NCI-H187 (cell line): ENCODE data around the gene NDC80.
"Not testable (repeated sequence)": the region's sequence is repeated elsewhere in the genome, so short reads cannot be mapped to it uniquely, and the experiment has no call there.

Source experiments
- DNase-seq, 2 experiments: peaks; one replicate each; lab custom pipeline; 2025; lab: John Stamatoyannopoulos, UW

The NDC80 gene

DNA sequence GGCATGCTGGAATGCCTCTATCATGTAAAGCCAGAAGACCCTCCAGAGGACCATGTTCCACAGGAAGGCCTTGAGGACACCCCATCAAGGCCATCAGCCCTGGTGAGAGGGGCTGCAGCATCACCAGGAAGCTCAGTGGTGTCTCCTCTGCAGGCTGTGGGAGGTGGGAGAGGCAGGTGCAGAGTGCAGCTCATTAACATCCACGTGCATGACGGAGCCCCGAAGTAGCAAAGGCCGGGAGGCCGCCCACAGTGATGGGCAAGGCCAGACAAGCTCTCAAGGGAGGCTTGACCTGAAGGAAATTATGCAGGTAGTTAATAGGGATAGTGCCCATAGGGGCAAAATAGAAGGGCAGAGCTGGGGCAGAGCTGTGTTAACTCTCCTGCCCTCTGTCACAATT is 53.9 kb downstream of the NDC80 start:
- no peak for DNase-seq

DNA sequence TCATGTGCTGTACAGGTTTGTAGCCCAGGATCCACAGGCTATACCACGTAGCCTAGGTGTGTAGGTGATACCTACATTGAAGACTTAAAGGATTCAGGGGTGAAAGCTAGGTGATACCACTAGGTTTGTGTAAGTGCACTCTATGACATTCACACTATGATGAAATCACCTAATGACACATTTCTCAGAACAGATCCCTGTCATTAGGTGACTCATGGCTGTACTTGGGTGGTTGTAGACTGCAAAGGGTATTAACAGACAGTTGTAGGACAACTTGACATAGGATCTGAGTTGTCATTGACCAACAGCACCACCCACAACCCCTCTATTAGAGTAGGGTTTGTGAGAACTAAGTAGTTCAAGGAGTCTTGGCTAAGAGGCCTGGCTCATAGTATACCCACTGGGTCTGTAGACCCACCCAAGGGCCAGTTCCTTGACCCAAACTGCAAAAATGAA is 56.5 kb downstream of the NDC80 start:
- DNase-seq, result no peak

GRCh38 chr18:2629003-2629402 is 57.6 kb downstream of the NDC80 start:
- no peak for DNase-seq

GRCh38 chr18:2635586-2635985 is 64.2 kb downstream of the NDC80 start:
- DNase-seq, result no peak

GRCh38 chr18:2636126-2636631 is 64.8 kb downstream of the NDC80 start:
- no peak for DNase-seq

GRCh38 chr18:2641638-2642037 is 70.3 kb downstream of the NDC80 start:
- no peak for DNase-seq

DNA sequence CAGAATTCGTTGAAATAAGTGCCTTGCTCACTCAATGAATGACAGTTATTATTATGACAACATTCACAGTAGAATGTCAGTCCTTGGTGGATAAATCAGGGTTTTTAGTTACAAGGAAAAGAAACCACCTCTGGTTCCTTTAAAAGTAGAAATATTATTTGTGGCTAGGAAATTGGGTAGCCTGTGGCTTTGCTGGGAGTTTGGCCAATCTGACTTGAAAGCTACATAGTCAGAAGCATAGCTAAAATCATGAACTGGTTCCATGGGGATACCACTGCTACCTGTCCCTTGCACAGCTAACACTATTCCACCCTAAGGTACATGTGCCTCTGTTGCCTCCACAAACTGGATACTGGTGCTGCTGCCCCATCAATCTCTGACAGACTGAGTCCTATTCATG is 71.4 kb downstream of the NDC80 start:
- no peak for DNase-seq

DNA sequence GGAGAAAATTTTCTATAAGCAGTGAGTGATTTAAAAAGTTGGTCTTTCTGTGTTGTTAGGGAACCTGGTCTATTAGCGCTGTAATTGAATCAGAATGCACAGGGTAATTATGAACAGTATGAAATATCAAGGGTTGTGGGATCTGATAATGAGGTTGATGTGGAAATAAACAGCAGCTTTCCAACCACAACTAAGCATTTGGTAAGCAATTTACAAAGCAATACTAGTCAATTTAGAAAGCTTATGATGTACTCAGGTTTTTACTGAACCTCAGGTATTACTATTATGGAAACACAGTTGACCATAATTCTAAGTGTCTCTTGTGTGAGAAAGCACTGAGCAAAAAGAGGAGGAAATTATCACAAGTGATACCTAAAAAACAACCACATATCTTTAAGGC is 73.2 kb downstream of the NDC80 start:
- DNase-seq, result no peak

- no peak for DNase-seq
These were observed 80.6 kb downstream of the NDC80 start for GRCh38 chr18:2651981-2652380.

DNA sequence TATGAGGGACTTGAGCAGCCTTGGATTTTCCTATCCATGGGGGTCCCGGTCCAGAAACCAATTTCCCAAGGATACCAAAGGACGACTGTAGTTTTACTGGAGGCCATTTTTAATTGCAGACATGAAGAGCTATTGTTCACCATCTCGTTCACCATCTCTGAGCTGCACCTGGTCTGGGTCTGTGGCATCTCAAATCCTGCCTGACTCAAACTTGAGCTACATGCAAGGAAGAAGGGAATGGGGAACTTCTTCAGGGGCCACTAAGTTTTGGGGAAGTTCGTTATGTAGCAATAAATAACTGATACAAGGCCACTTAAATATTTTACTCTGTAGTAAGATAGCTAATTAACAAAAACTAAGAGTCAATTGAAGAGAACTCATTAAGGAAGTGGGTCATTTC is 82.1 kb downstream of the NDC80 start:
- no peak for DNase-seq

DNA sequence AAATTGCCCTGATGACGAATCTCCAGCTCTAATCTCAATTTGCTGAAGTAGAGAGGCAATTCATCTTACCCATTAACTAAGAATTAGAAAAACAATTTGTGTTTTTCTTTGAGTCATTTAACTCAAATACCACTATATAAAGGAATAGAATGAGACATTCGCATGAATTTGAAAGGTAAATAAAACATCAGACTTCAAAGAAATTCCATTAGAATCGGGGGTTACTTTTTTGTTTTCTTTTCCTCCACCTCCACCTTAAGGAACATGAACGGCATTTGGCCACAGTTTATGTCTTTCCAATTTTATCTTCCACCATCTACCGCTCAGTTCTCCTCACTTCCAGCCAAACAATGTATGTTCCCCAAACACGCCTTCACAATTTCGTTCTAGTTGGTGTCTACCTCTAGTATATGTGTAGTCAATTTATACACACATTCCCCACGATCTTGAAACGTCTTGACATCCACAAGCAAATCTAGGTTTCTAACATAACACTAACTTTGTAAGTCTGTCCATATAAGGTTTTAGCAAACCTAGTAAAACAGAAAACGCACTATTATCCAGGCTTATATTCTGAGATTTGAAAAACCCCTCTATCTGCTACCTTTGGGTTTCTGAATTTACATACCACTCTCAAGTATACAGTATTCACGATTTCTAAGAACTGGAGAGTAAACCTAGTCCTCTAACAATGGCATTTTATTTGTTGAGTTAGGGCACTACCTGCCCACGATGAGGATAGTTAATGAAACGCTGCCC is 83.0 kb downstream of the NDC80 start:
- DNase-seq, result no peak

GRCh38 chr18:2654928-2655177 is 83.5 kb downstream of the NDC80 start:
- DNase-seq, result no peak

DNA sequence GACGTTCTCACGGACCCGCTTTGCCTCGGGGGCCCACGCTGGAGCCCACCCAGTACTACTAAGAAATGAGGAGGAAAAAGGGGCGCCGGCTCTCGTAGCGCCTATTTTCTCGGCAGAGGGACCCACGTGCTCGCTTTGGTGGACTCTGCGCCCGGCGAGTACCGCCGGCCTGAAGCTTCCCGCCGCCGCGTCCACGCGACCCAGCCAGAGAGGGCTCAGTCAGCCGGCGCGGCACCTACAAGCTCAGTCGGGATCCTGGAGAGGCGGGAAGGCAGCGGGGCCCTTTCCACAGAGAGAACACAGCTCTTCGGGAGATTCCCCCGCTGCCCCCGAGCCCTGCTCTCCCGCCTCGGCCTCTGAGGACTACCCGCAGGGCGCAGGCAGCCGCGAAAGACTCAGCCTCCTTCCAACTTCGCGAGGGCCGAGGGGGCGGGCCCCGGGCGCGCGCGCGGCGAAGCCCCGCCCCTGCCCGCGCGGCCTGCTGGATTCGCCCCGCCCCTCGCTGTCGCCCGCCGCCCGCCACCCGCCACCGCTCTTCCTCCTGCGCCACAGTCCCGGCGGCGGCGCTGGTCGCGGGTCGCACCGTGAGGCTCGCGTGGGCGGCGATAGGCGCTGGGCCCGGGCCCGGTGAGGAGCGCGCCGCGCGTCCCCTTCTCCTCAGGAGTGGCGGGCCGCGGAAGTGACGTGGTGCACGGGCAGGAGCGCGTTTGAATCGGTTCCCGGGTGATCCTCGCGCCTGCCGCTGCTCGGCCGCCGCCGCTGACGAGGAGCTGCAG is 84.0 kb downstream of the NDC80 start, which contains the start of gene SMCHD1:
Gene SMCHD1, plus strand, starts transcription at position 549 of the 776 bp plus-strand sequence. CDS start 350 bp downstream, outside the sequence.
- DNase-seq, result peak; percentile 31 to 58

DNA sequence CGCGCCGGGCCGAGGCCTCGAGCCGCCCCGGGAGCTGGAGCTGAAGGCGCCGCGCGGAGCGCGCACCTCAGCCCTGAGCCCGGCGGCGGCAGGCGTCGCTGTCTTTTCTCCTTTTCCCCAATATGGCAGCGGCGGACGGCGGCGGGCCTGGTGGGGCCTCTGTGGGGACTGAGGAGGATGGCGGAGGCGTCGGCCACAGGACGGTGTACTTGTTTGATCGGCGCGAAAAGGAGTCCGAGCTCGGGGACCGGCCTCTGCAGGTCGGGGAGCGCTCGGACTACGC is 84.5 kb downstream of the NDC80 start:
- DNase-seq, result no peak

DNA sequence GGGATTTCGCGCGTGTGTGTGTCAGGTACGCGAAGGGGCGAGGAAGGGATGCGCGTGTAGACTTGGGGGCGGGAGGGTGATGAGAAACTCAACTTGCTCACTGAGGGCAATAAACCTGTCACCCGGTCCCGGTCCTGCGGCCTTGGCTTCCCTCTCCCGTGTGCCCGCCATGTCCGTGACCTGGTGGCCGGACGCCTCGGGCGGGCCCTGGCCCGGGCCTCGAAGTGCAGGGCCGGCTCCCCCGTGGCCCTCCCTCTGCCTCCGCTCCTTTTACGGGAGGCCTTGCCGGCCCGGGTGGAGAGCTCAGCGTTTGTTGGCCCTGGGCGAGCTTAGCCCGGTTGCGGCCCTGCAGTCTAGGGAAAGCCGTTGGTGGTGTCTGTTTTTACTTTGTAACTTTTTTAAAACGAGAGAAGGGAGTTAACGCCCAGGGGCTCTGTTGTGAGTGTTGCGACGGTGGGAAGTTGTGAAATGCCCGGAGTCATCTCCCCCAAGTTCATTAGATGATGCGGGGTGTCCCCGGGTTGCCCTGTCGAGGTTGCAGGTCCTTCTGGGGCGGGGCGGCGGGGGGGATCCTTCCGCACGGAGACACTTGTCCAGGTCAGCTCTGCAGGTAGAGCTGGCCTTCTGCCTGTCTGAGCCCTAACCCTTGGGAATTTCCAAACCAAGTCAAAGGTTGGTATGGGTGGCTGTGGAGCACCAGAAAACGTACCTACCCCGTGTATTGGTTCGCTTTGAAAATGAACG is 85.1 kb downstream of the NDC80 start:
- no peak for DNase-seq

DNA sequence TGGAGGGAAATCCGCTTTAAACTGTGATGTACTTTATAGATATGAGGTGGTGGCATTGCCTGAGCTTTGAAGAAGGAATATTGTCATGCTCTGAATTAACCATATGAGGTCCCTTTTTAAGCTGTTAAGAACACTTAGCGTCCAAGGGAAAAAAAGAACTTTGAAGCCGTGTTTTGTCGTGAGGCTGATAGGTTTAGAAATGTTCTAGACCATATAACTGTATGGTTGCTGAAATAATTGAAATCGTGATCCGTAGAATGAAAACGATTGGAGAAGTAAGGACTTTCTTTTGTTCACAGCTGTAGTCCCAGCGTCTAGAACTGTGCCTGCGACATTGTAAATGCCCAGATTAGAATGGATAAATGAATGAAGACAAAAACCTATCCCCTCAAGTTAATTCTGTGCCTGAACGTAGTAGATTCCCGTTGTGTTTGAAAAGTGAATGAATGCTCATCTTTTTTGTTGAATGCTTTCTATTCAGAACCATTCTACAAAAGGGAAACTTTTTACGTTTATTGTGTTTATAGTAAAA is 85.7 kb downstream of the NDC80 start:
- DNase-seq, result no peak

DNA sequence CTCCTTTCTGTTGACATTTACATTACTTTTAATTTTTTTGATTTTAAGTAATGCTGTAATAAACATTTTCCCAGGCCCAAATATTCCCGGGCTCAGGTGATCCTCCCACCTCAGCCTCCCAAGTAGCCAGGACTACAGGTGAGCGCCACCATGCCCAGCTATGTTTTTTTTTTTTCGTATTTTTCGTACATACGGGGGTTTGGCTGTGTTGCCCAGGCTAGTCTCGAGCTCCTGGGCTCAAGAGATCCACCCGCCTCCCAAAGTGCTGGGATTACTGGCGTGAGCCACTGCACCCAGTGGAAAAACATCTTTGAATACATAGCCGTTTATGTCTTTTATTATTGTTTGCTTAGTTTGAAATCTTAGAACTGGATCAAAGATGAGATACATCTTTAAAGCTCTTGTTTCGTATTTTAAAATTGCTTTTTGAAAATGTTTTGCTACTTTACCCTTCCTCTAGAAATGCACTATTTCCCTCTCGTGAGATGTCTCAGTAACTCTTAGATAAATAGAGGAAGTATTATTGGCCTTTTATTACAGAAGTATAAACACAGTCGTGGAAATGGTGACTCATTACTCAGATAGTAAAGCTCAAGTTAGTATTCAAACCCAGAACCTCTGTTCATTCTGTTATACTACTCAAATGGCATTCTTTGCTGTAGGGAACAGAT is 86.6 kb downstream of the NDC80 start:
- DNase-seq, result no peak

- DNase-seq, result not testable (repeated sequence)
These were observed 89.5 kb downstream of the NDC80 start for GRCh38 chr18:2660849-2661248.

GRCh38 chr18:2662288-2662687 is 90.9 kb downstream of the NDC80 start:
- DNase-seq, result not testable (repeated sequence)

- DNase-seq, result no peak
These were observed 91.6 kb downstream of the NDC80 start for GRCh38 chr18:2662990-2663389.
